Cardiac septum (tissue), 1 donor: Measurements from ENCODE around the gene ERBB4. TPM values are rescaled to one million over a fixed set of nuclear protein-coding genes. Genes with fewer than 3 reads are reported as not detected.

Experiments
- microRNA-seq: library from miRNA; unstranded; fragments of <30 nt; microRNA quantifications from one replicate; pipeline ENCODE4 v1.2.0, GENCODE V29; 2020
- total RNA-seq: library from RNA; stranded (reverse); fragmentation: NEBNext Ultra II Directional; extraction: Animal tissue kit (Norgen Biotek cat#: 25700); gene quantifications from one replicate; pipeline ENCODE4 v1.2.1, GENCODE V29; 2021
- donor health status: DM: no; HTN: no; CAD: no.

Gene ERBB4
- total RNA-seq, 1 donor from 2014 or later, result 13.8 TPM

Small RNAs within 50 kb of the gene (microRNA-seq; reads per million reads assigned to microRNA genes)
- gene MIR548F2, result not detected
